Lower lobe of right lung (tissue), 2 donors: Measurements from ENCODE around the gene KRT6A. TPM values are rescaled to one million over a fixed set of nuclear protein-coding genes. Genes with fewer than 3 reads are reported as not detected.

Source experiments
- ATAC-seq, 2 donors: fragments of 200-7000 bp; cut with Tn5 transposase; one replicate each; pipeline ENCODE4 v1.9.1; 2020 to 2022; ENCODE audit warnings: mild to moderate bottlenecking in 2 of 2, moderate library complexity in 2 of 2
- DNase-seq: peaks from one replicate; pipeline ENCODE4 v3.0.0-alpha.2; 2020
- H3K27ac ChIP-seq: fragments of 200-600 bp; one replicate; pipeline ENCODE4 v1.8.0; 2022
- H3K27me3 ChIP-seq: fragments of 200-600 bp; one replicate; pipeline ENCODE4 v1.8.0; 2022; ENCODE audit warnings: low read depth
- H3K36me3 ChIP-seq: fragments of 200-600 bp; one replicate; pipeline ENCODE4 v1.8.0; 2022; ENCODE audit warnings: mild to moderate bottlenecking
- H3K4me1 ChIP-seq: fragments of 200-600 bp; one replicate; pipeline ENCODE4 v1.8.0; 2022
- H3K4me3 ChIP-seq: fragments of 200-600 bp; one replicate; pipeline ENCODE4 v1.8.0; 2022; ENCODE audit warnings: mild to moderate bottlenecking
- H3K9me3 ChIP-seq: fragments of 200-600 bp; one replicate; pipeline ENCODE4 v1.8.0; 2022
- CTCF ChIP-seq: fragments of 200-600 bp; IDR thresholded peaks from one replicate; pipeline ENCODE4 v1.8.0; 2022; ENCODE audit warnings: antibody characterized with exemption, mild to moderate bottlenecking
- intact Hi-C: fragments of 100-400 bp; cut with DNase I; formaldehyde crosslinking; loops from one replicate; pipeline ENCODE4 v1.11.0; 2022
- total RNA-seq: library from RNA; stranded (reverse); fragmentation: NEBNext Ultra II Directional; extraction: Animal tissue kit (Norgen Biotek cat#: 25700); gene quantifications from one replicate; pipeline ENCODE4 v1.2.1, GENCODE V29; 2021
- donor health status: DM: no; HTN: yes; CAD: no; lungs with severe emphysema.

KRT6A gene
- total RNA-seq, 1 donor from 2014 or later = 0.74 TPM

DNA sequence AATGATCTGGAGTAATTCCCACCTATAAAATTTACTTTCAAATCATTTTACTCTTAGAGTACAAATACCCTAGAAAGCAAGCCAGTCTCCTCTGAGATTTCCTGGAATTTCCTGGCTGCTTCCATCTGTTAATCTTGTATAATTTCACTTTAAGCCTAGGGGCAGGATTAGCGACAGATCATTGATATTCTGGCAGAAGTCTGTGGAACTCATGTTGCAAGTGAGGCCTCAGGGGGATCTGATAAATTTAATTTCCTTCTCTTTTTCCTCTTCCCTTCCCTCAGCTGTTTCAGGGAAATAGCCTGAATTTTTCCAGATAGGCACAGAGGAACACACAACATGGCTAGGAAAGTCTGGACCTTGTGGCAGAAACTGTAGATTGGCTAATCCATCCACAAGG is 5.9 kb upstream of the KRT6A start:
- TF ChIP-seq CTCF = no peak
- intact Hi-C loops = no loop called here
- DNase-seq (no peak), ATAC-seq (no peak)
- no peaks in the 10 kb centered on the region for H3K9me3 ChIP-seq
- no peaks in the 10 kb centered on the region for H3K27me3 ChIP-seq
- peaks cover 17% of the 10 kb centered on the region for H3K4me1 ChIP-seq
- H3K27ac ChIP-seq = no peak overlapping the region
- H3K36me3 ChIP-seq = no peaks in the 10 kb centered on the region
- H3K4me3 ChIP-seq = no peak overlapping the region

GRCh38 chr12:52497975-52498374 is 4.9 kb upstream of the KRT6A start:
- Histone ChIP-seq H3K4me3 (no peak overlapping the region), H3K4me1 (peaks cover 17% of the 10 kb centered on the region), H3K27ac (no peak overlapping the region), H3K9me3 (no peaks in the 10 kb centered on the region), H3K27me3 (no peaks in the 10 kb centered on the region), H3K36me3 (no peaks in the 10 kb centered on the region)
- no peak for TF ChIP-seq CTCF
- intact Hi-C loops = no loop called here
- no peak for ATAC-seq
- no peak for DNase-seq

- no peak for TF ChIP-seq CTCF
- no peak for ATAC-seq
- Histone ChIP-seq H3K27me3 (no peaks in the 10 kb centered on the region), H3K4me1 (peaks cover 17% of the 10 kb centered on the region), H3K9me3 (no peaks in the 10 kb centered on the region), H3K36me3 (no peaks in the 10 kb centered on the region), H3K4me3 (no peak overlapping the region), H3K27ac (no peak overlapping the region)
- intact Hi-C loops = no loop called here
- DNase-seq = no peak
Observed at GRCh38 chr12:52496590-52497071, 3.6 kb upstream of the KRT6A start.

DNA sequence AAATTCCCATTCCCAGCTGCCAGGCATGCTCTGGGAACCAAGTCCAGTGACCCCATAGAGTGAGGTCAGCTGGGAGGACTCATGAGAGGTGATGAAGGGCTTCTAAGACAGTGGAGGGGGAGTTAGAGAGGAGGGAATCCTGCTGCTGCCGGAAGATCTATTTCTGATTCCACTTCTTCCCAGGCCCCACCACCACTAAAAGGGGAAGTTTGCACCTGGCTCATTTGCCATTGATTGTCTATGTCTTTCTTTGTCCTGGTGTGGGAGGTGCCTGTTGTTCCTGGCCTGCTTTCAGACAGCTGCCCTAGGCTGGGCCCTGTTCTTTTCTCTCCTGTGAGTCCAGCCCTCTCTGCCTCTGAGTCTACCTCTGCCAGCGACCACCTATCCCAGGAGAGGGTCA is 3.0 kb upstream of the KRT6A start:
- intact Hi-C loops = no loop called here
- no peaks in the 10 kb centered on the region for H3K9me3 ChIP-seq
- H3K36me3 ChIP-seq = no peaks in the 10 kb centered on the region
- no peak for TF ChIP-seq CTCF
- DNase-seq = no peak
- peaks cover 17% of the 10 kb centered on the region for H3K4me1 ChIP-seq
- no peak overlapping the region for H3K4me3 ChIP-seq
- no peaks in the 10 kb centered on the region for H3K27me3 ChIP-seq
- no peak for ATAC-seq
- H3K27ac ChIP-seq = no peak overlapping the region

- Histone ChIP-seq H3K27ac (no peak overlapping the region), H3K36me3 (no peaks in the 10 kb centered on the region), H3K27me3 (no peaks in the 10 kb centered on the region), H3K4me3 (no peak overlapping the region), H3K9me3 (no peaks in the 10 kb centered on the region), H3K4me1 (peaks cover 17% of the 10 kb centered on the region)
- TF ChIP-seq CTCF = no peak
- DNase-seq (peak; percentile 51), ATAC-seq (peak in 1 of 2 donors; percentile 17)
- intact Hi-C loops = no loop called here
Observed at GRCh38 chr12:52495389-52495788, 2.3 kb upstream of the KRT6A start.

DNA sequence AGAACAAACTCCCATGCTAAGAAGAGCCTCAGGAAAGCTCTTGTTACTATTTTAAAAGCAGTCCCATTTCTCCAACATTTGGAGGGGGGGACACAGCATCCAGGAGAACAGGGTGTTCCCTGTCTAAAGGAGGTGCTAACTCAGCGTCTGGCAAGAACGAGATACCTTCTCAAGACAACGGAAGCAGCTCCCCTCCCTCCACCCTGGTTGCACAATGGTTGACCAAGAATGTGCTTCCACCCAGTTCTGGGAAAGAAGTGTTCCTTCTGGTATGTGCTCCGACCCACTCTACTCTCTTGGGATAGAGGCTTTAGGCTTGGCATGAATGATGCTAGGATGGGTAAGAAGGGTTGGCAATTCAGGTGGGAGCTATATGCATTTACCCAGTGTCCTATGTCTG is 1.5 kb upstream of the KRT6A start:
- TF ChIP-seq CTCF = no peak
- no peak overlapping the region for H3K27ac ChIP-seq
- no peaks in the 10 kb centered on the region for H3K27me3 ChIP-seq
- peaks cover 17% of the 10 kb centered on the region for H3K4me1 ChIP-seq
- peak; percentile 89 to 90 for ATAC-seq
- no peak overlapping the region for H3K4me3 ChIP-seq
- intact Hi-C loops = no loop called here
- H3K36me3 ChIP-seq = no peaks in the 10 kb centered on the region
- H3K9me3 ChIP-seq = no peaks in the 10 kb centered on the region
- DNase-seq = peak; percentile 67
